HEK293T (cell line): ENCODE measurements around the gene MAGEB4.

Experiments
- CTBP1 ChIP-seq: fragments of 450-650 bp; IDR thresholded peaks from 2 replicates; pipeline ENCODE4 v1.6.1; 2016; ENCODE audit warnings: borderline replicate concordance
- FOXA1 ChIP-seq: fragments of 450-650 bp; IDR thresholded peaks from 2 replicates; pipeline ENCODE4 v1.6.1; 2016; ENCODE audit warnings: mild to moderate bottlenecking
- FOXK2 ChIP-seq: fragments of 450-650 bp; IDR thresholded peaks from 2 replicates; pipeline ENCODE4 v1.6.1; 2016; ENCODE audit warnings: mild to moderate bottlenecking
- FOXM1 ChIP-seq: fragments of 450-650 bp; IDR thresholded peaks from 2 replicates; pipeline ENCODE4 v1.6.1; 2017; ENCODE audit warnings: mild to moderate bottlenecking, borderline replicate concordance
- L3MBTL2 ChIP-seq: fragments of 450-650 bp; conservative IDR thresholded peaks from 2 replicates; pipeline ENCODE4 v1.6.1; 2016; ENCODE audit warnings: mild to moderate bottlenecking
- LEF1 ChIP-seq: fragments of 450-650 bp; IDR thresholded peaks from 2 replicates; pipeline ENCODE4 v1.6.1; 2017; ENCODE audit warnings: mild to moderate bottlenecking, borderline replicate concordance
- NFRKB ChIP-seq: fragments of 450-650 bp; IDR thresholded peaks from 2 replicates; pipeline ENCODE4 v1.6.1; 2016; ENCODE audit warnings: mild to moderate bottlenecking, moderate library complexity
- SP1 ChIP-seq: fragments of 450-650 bp; IDR thresholded peaks from 2 replicates; pipeline ENCODE4 v1.6.1; 2017
- TARDBP ChIP-seq: fragments of 450-650 bp; IDR thresholded peaks from 2 replicates; pipeline ENCODE4 v1.6.1; 2016
- ZNF384 ChIP-seq: fragments of 450-650 bp; IDR thresholded peaks from 2 replicates; pipeline ENCODE4 v1.6.1; 2016
- TF ChIP-seq, protein P1 (sequence below): fragments of 450-650 bp; IDR thresholded peaks from 2 replicates; pipeline ENCODE4 v1.6.1; 2016

DNA sequence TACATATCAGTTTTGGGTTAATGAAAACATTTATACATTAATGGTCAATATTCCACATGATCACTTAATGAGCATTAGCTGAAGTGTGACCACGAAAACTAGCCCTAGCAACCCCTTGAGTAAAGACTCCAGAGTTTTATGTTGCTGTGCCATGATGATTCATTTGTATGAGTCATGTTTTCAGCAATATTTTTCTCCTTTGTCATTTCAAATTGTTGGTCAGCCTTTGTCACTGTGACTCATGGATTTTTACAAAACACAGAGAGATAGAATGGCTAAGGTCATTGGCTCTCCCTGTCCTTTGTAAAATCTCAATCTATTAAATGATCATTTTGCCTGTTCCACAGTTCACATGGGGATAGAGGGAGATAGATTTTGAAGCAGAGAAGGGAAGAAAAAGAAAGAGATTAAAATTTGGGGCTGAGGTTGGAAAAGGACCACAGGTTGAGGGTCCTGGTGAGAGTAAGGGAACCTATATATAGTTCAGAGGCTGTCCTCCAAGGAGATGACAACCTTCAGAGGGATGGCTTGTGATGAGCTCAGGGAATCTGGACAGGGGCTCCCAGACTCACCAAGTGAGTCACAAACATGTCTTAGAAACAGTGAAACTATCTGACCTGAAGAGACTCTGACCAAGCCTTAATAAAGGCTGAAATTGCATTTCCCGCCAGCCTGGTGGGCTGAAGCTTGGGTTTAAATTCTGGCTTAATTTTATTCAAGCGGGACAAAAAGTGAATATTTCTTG lies 41.8 kb downstream of the MAGEB4 start:
- TF ChIP-seq FOXM1 (no peak), FOXK2 (no peak), FOXA1 (no peak), SP1 (no peak), TARDBP (no peak), L3MBTL2 (no peak), LEF1 (no peak), CTBP1 (no peak), NFRKB (no peak), ZNF384 (no peak)
- TF ChIP-seq, protein P1, sequence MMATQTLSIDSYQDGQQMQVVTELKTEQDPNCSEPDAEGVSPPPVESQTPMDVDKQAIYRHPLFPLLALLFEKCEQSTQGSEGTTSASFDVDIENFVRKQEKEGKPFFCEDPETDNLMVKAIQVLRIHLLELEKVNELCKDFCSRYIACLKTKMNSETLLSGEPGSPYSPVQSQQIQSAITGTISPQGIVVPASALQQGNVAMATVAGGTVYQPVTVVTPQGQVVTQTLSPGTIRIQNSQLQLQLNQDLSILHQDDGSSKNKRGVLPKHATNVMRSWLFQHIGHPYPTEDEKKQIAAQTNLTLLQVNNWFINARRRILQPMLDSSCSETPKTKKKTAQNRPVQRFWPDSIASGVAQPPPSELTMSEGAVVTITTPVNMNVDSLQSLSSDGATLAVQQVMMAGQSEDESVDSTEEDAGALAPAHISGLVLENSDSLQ: no peak
